ENCODE results near the gene SLC22A7. TPM values are rescaled to one million over a fixed set of nuclear protein-coding genes. Genes with fewer than 3 reads are reported as not detected.

Gene SLC22A7
- total RNA-seq, 1 donor from 2014 or later: not detected

- Mint-ChIP-seq H3K4me1 (ENCODE audit: unreplicated experiment) (peaks cover 6% of the 10 kb centered on the region), H3K4me3 (ENCODE audit: unreplicated experiment) (no peak overlapping the region), H3K27me3 (ENCODE audit: unreplicated experiment) (no peaks in the 10 kb centered on the region), H3K27ac (ENCODE audit: unreplicated experiment) (no peak overlapping the region), H3K36me3 (ENCODE audit: low read depth, unreplicated experiment) (no peaks in the 10 kb centered on the region), H3K9me3 (ENCODE audit: unreplicated experiment) (no peaks in the 10 kb centered on the region)
- TF ChIP-seq, protein P1, sequence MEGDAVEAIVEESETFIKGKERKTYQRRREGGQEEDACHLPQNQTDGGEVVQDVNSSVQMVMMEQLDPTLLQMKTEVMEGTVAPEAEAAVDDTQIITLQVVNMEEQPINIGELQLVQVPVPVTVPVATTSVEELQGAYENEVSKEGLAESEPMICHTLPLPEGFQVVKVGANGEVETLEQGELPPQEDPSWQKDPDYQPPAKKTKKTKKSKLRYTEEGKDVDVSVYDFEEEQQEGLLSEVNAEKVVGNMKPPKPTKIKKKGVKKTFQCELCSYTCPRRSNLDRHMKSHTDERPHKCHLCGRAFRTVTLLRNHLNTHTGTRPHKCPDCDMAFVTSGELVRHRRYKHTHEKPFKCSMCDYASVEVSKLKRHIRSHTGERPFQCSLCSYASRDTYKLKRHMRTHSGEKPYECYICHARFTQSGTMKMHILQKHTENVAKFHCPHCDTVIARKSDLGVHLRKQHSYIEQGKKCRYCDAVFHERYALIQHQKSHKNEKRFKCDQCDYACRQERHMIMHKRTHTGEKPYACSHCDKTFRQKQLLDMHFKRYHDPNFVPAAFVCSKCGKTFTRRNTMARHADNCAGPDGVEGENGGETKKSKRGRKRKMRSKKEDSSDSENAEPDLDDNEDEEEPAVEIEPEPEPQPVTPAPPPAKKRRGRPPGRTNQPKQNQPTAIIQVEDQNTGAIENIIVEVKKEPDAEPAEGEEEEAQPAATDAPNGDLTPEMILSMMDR (IDR thresholded peaks at IDR 0.05; ENCODE audit: unreplicated experiment): no peak
- DNase-seq (ENCODE audit: low spot score): no peak
Measured at GRCh38 chr6:43313813-43314212, 15.8 kb downstream of the SLC22A7 start.

GRCh38 chr6:43318011-43318410 lies 20.0 kb downstream of the SLC22A7 start:
- H3K27me3 Mint-ChIP-seq (ENCODE audit: unreplicated experiment): no peaks in the 10 kb centered on the region
- no peak overlapping the region for H3K4me3 Mint-ChIP-seq (ENCODE audit: unreplicated experiment)

DNA sequence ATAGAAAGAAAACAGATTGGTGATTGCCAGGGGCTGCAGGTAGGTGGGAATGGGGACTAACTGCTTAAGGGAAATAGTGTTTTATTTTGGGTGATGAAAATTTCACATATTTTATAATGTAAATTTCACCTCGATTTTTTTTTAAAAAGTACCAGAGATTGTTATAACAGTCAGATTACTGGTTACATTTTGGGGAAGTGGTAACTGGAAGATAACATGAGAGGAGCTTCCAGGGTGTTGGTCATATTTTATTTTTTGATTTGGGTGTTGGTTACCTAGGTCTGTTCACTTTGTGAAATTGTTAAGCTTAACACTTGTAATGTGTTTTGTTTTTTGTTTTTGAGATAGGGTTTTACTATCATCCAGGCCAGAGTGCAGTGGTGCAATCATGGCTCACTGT lies 27.8 kb downstream of the SLC22A7 start:
- Mint-ChIP-seq H3K4me3 (ENCODE audit: unreplicated experiment) (no peak overlapping the region), H3K9me3 (ENCODE audit: unreplicated experiment) (no peaks in the 10 kb centered on the region), H3K27me3 (ENCODE audit: unreplicated experiment) (no peaks in the 10 kb centered on the region), H3K4me1 (ENCODE audit: unreplicated experiment) (no peaks in the 10 kb centered on the region), H3K36me3 (ENCODE audit: low read depth, unreplicated experiment) (no peaks in the 10 kb centered on the region), H3K27ac (ENCODE audit: unreplicated experiment) (no peak overlapping the region)
- no peak for DNase-seq (ENCODE audit: low spot score)
- TF ChIP-seq, protein P1 (IDR thresholded peaks at IDR 0.05; ENCODE audit: unreplicated experiment): no peak

More at GRCh38 chr6:43318011-43318410, 20.0 kb downstream of the SLC22A7 start:
- Mint-ChIP-seq H3K36me3 (ENCODE audit: low read depth, unreplicated experiment) (no peaks in the 10 kb centered on the region), H3K4me1 (ENCODE audit: unreplicated experiment) (peaks cover 6% of the 10 kb centered on the region), H3K9me3 (ENCODE audit: unreplicated experiment) (no peaks in the 10 kb centered on the region), H3K27ac (ENCODE audit: unreplicated experiment) (no peak overlapping the region)
- no peak for DNase-seq (ENCODE audit: low spot score)
- TF ChIP-seq, protein P1 (IDR thresholded peaks at IDR 0.05; ENCODE audit: unreplicated experiment): no peak

GRCh38 chr6:43328528-43328927 lies 30.5 kb downstream of the SLC22A7 start:
- Mint-ChIP-seq H3K4me3 (ENCODE audit: unreplicated experiment) (no peak overlapping the region), H3K4me1 (ENCODE audit: unreplicated experiment) (peaks cover 11% of the 10 kb centered on the region), H3K9me3 (ENCODE audit: unreplicated experiment) (no peaks in the 10 kb centered on the region), H3K36me3 (ENCODE audit: low read depth, unreplicated experiment) (no peaks in the 10 kb centered on the region), H3K27ac (ENCODE audit: unreplicated experiment) (no peak overlapping the region), H3K27me3 (ENCODE audit: unreplicated experiment) (peaks cover 1% of the 10 kb centered on the region)
- TF ChIP-seq, protein P1 (IDR thresholded peaks at IDR 0.05; ENCODE audit: unreplicated experiment): no peak
- DNase-seq (ENCODE audit: low spot score): no peak

DNA sequence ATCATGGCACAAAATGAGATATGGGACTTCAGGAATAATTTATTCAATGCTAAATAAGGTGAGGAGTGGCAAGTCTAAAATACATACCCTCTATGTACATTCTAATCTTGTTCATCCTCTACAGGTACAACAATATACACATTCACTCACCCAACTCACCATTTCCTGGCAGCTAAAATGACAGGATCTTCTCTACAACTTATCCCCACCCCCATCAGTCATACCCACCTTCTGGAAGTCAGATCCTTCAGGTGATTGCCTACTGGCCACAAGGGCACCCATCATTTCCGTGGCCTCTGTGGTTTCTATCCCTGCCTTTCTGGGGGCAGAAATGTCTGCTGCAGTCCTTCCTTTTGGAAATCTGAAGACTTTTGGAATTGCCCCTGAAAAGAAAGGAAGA lies 33.4 kb downstream of the SLC22A7 start:
- Mint-ChIP-seq H3K27ac (ENCODE audit: unreplicated experiment) (no peak overlapping the region), H3K4me3 (ENCODE audit: unreplicated experiment) (no peak overlapping the region), H3K36me3 (ENCODE audit: low read depth, unreplicated experiment) (no peaks in the 10 kb centered on the region), H3K27me3 (ENCODE audit: unreplicated experiment) (peaks cover 1% of the 10 kb centered on the region), H3K9me3 (ENCODE audit: unreplicated experiment) (no peaks in the 10 kb centered on the region), H3K4me1 (ENCODE audit: unreplicated experiment) (peaks cover 27% of the 10 kb centered on the region)
- no peak for DNase-seq (ENCODE audit: low spot score)
- TF ChIP-seq, protein P1 (IDR thresholded peaks at IDR 0.05; ENCODE audit: unreplicated experiment): no peak

Data from endothelial cell (in vitro differentiated cells).